Measurements from ENCODE around the gene ZNF423.
"Not testable (repeated sequence)": the region's sequence is repeated elsewhere in the genome, so short reads cannot be mapped to it uniquely, and the experiment has no call there.

Gene ZNF423

DNA sequence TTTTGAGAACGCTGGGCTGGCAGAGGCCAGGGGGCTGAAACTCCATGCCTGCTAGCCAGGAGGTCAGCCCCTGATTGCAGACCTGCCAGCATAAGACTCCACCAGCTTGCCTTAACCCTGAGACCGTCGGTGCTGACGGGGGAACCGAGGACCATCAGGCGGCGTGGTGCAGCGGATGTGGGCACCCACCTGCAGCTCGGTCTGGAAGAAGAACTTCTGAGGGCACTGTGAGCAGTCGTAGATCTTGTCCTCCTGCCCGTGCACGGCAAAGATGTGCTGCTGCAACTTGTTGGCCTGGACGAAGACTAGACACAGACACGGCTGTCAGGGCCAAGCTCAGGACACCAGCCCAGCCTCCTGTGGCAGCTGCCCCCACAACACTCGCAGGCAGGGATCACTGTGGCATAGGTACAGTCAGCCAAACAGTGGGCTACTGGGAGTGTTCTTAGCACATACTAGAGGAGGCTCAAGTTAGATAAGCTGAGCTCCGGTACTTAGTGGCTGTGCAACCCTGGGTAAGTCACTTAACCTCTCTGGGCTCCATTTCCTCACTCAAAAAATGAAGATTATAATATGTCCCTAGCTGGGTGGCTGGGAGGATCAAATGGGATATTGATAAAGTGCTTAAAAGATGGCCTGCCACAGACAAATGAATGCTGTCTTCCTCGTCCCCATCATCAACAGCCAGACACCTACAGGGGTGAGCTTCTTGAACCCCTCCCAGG is 332.3 kb downstream of the ZNF423 start:
- no peak for DNase-seq

DNA sequence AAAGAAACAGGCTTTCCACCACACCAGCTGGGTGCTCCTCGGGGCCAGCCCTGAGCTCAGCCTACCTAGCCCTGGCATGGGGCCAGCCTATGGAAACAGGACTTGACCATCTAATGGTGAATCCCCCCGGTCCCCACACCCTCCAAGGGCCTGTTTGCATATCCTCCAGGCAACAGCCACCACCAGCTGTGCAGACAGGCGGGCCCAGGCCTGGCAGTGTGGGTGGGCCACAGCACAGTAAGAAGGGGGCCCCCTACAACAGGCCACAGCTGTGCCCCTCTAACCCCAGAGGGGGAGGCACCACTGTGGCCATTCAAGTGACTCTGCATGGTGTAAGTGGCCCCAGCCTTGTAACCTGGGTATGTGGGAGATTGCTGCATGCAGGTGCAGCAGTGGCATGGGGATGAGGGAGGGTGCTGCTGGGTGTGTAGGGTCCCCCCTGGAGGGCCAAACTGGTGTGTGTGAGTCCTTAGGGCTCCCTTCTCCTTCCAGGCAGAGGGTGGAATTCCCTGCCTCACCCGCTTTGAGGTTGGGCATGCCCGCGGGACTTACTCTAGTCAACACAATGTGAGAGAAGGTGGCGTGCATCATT is 334.1 kb downstream of the ZNF423 start:
- peak; percentile 92 for DNase-seq

DNA sequence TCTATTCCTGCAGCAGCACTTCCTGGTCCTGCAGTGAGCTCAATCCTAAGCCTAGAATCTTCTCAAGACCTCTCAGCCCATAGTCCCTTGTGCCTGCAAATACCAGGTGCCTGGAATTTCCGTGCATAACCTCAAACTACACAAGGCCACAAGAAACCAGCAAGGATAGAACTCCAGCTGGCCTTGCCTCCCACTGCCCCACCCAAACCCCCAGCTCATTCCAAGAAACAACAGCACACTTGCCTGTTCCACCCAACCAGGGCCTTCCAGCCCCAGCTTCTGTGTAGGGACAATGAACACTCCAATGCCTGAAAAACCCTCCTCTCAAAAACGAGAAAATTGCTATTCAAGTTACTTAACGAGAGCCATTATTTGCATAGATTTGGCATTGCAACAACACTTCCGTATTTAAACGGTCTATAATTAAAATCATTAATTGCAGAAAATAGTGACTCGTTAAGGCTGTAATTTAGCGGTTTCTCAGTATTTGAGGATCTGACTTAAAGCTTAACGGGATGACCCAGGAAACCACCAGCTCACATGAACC is 335.3 kb downstream of the ZNF423 start:
- peak; percentile 80 for DNase-seq

DNA sequence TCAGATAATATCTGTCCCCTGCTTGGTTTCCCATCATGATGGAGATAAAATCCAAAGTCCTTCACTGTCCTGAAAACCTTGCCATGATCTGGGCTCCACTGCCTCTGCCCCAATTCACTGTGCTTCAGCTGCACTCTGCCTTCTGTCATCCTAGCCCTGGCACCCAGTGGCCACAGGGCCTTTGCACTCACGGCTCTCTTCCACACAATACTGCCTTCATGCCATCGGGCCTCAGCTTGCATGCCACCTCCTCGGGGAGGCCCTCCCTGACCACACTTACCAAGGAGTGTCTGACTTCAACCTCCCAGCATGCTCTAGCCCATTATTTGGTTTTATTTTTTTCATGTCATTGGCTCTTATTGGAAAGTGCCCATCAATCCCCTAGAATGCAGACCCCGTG is 336.2 kb downstream of the ZNF423 start:
- no peak for DNase-seq

DNA sequence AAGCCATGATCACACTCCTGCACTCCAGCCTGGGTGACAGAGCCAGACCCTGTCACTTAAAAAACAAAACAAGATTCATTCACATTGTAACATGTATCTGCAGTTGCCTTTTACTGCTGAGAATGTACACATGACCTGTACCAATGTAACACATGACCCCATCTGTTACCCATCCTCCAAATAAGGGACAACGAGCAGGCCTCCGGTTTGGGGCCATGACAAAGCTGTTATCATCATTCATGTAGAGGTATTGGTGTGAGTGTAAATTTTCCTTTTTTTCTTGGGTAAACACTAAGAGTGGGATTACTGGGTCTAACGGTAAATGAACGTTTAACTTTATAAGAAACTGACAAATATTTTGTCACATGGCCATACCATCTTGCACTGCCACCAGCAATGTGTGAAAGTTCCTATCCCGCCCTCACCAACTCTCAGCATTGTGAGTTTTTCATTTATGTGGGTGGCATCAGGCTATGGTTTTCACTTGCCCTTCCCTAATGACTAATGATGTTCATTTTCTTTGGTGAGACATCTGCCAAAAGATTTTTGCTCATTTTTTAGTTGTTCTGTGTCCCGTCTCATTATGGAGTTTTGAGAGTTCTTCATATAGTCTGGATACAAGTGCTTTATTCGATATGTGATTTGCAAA is 336.8 kb downstream of the ZNF423 start:
- no peak for DNase-seq

DNA sequence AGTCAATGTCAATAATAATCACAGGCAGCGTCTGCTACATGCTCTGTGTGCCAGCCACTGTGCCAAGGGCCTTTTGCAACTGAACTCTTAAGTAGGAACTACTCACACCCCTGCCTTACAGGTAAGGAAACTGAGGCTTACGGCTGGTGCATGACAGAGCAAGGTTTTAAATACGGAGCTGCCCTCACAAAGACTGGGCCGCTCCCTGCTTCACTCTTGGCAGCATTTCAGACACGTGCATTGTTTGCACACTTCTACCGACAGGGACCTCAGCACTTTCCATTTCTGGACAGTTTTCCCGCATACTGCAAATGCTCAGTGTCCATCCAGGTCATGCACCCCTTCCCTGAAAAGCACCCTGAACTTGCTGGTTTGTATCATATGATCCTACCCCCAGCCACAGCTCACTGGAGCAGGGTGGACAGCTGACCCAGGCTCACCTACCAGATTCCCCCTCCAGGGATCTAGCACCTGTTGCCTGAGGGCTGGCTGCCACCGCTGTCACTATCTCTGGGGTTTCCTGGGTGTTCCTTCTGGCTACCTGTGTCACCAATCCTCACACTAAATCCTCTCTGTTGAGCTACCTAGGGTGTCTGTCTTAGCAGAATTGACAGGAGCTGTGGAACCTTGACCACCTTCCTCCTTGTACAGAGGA is 339.4 kb downstream of the ZNF423 start:
- no peak for DNase-seq

DNA sequence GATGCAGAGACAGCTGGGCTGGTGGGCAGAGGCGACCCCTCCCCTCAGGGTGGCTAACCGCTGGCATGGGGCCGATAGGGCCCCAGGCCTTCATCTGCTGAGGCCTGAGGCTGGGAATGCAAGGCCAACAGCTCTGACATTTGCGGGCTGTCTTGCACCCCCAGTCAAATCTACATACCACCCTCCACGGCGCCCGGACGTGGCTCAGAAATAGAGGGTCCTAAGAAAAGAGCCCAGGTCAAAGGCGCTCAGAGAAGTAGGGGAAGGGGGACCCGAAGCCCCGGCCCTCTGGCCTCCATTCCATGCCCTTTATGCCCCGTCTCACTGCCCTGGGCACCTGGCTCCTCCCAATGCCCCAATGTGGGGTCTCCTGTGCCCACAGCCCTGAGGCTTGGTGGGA is 340.1 kb downstream of the ZNF423 start:
- DNase-seq: no peak

DNA sequence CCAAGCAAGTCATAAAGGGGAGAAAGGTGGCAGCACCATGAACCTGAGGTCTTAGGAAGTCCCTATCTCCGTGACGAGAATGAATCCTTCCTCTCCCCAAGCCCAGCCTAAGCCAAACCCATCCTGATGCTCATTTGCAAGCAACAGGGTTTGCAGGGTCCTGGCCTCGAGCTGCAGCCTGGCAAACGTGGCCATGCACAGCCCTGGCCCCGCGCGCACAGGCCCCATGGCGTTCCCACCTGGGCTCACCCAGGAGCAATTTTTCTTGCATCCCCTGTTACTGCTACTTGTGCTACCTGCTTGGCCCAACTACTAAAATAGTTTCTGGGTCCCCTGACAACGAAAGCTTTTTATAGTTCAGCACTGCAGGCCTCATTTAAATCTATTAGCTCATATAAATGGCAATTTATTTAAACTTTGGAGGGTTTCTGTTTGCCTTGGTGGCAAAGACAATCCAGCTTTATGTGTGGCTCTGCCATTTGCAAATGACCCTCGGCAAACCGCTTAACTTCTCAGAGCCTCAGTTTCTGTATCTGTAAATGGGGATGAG is 340.8 kb downstream of the ZNF423 start:
- DNase-seq: no peak

DNA sequence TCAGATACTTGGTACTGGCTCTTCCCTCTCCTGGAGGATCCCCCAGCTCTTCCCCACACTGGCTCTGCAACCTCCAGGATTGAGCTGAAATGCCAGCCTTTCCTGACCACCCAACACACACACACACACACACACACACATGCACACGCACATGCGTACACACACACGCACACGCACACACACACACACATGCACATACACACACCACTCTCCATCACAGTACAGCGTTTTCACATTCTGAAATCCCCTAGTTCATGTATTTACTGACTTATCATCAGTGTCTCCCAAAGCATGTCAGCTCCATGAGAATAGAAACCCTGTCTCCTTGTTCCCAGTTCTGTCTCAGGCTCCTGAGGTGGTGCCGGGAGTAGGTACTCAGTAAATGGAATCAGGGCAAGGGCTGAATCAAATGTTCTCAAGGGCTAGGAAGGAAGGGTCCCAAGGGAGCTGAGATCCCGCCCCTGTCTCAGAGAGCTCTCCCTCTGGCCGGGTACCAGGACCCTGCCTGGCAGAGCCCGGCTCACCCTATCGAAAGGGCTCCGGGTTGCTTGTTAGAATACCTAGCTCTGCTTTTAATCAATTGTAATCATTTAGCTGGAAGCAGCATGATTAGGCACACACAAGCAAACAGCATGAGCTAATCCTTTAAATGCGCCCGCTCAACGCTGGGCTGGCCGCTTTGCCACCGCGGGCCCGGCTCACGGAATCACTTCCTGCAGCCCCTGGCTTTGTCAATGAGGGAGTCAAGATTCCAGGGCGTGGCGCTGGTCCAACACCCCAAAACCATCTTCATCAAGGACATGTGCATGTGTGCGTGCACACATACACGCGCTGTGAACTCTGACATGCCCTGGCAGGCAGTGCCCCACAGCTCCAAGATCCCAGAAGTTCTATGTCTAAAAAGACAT is 341.6 kb downstream of the ZNF423 start:
- peak; percentile 66 for DNase-seq

DNA sequence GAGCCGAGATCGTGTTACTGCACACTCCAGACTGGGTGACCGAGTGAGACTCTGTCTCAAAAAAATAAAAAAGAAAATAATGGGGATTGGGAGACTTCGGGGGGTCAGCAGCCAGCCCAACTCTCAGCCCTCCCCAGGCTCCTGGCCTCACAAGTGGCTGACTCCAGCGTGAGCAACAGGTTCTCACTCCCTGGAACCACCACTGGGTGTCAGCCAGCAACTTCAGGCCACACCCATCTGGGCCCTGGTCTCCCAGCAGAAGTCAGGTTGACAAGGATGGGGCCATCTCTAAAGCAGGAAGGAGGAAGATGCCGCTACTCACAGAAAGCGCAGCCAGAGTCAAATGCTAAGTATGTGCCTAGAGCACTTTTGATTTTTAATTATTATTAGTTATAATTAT is 342.9 kb downstream of the ZNF423 start:
- DNase-seq: peak; percentile 79

DNA sequence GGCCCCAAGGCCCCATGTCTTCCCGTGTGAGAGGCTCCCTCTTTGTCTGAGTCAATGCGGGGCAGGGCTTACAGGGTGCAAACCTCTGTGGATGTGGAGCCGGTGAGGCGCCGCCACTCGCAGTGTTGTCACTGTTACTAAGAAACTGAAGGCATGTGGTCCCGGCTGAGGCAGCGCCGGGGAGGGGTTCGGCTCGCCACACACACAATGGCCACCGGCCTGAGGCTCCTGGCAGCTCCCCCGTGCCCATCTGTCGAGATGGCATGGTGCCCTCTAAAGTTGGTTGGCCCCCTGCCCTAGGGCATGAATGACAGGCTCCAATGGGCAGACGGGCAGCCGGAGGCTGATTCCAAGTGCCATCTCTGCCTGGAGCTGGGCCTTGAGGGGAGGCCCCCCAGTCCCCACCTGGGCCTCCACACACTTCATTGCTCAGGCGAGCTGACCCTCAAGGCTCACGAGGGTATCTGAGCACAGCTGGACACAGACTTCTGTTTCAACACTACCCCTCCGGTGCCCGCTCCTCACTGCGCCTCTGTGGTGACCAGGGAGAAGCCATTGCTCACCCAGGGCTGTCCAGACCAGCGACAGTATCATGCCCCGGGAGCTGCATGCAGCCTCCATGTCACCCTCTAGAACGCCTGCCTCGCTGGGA is 345.1 kb downstream of the ZNF423 start:
- peak; percentile 75 for DNase-seq

DNA sequence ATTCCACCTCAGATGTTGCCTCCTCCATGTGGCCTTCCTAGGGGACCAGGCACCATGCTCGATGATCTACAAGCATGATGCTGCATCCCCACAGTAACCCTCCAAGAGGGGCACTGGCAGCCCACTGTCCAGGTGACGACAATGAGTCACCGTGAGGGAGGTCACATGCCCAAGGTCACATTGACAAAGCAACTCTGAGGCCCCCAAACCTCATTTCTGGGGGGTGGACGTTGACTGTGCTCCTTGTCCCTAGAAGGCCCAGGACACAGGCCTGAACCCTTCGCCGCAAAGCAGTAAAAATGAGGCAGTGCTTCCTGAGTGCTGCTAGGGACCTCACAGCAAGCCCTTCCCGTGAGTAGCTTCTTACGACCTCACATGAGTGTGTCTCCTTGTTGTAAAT is 345.8 kb downstream of the ZNF423 start:
- DNase-seq: no peak

DNA sequence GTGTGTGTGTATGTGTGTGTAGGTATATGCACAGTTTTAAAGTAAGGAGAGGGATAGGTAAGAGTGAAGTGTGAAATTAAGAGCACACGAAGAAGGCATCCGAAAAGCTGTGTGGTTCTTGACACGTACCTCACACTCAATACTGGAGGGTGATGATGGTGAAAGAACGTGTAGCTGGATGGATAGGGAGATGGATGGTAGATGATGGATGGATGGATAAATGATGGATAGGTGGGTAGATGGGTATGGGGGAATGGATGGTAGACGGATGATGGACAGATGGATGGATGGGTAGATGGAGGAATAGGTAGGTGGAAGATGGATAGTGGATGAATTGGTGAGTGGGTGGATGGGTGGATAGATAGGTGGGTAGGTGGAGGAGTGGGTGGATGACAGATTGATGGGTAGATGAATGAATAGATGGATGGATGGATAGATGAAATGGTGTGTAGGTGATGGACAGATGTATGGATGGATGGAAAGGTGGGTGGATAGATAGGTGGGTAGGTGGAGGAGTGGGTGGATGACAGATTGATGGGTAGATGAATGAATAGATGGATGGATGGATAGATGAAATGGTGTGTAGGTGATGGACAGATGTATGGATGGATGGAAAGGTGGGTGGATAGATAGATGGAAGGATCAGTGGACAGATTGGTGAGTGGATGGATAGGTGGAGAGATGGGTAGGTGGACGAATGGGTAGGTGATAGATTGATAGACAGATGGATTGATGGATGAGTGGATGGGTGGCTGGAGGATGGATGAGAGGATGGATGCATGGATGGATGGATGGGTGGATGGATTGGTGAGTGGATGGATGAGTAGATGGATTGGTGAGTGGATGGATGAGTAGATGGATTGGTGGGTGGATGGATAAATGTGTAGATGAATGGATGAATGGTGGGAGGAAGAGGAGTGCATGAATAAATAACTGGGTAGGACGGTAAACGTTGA is 349.6 kb downstream of the ZNF423 start:
- not testable (repeated sequence) for DNase-seq

DNA sequence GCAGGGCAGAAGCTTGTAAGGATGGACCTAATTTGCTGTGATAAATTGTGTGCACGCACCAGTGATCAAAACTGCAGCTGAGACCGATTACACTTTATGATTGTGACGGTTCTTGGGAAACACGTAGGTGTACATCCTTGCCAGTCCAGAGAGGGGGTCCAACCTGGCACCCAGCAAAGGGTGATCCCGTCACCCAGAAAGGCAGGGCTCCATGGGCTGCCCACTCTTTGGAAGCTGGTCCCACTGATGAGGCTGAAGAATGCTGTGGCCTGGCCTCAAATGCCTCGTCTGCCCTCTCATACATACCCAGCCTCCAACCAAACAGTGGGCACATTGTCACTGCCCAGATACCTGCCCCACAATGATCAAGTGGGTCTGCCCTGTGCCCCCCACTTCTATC is 350.4 kb downstream of the ZNF423 start:
- no peak for DNase-seq

DNA sequence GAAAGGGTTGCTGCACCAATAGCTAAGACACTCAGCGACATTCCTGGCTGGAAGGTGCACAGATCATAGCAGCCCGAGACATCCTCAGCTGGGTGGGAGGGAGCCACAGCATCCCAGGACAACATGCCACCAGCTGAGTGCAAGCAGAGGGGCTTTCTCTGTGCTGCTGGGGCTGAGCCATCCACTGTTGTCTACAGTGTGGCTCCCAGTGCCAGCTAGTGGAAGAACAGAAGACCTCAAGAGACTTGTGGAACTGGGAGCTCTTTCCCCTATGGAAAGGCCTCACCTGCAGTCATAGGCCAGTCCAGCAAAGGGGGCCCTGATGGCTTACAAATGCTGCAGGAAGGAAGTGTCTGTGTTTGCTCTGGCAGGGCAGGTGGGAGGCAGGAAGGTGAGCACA is 351.3 kb downstream of the ZNF423 start:
- DNase-seq: no peak

DNA sequence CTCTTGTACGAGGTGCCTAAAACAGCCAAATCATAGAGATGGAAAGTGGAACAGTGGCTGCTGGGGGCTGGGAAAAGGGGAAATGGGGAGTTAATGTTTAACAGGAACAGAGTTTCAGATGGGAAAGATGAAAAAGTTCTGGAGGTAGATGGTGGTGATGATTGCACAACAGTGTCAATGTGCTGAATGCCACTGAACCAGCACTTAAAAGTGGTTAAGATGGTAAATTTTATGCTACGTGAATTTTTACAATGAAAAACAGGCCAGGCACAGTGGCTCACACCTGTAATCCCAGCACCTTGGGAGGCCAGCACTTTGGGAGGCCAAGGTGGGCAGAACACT is 351.9 kb downstream of the ZNF423 start:
- DNase-seq: no peak

DNA sequence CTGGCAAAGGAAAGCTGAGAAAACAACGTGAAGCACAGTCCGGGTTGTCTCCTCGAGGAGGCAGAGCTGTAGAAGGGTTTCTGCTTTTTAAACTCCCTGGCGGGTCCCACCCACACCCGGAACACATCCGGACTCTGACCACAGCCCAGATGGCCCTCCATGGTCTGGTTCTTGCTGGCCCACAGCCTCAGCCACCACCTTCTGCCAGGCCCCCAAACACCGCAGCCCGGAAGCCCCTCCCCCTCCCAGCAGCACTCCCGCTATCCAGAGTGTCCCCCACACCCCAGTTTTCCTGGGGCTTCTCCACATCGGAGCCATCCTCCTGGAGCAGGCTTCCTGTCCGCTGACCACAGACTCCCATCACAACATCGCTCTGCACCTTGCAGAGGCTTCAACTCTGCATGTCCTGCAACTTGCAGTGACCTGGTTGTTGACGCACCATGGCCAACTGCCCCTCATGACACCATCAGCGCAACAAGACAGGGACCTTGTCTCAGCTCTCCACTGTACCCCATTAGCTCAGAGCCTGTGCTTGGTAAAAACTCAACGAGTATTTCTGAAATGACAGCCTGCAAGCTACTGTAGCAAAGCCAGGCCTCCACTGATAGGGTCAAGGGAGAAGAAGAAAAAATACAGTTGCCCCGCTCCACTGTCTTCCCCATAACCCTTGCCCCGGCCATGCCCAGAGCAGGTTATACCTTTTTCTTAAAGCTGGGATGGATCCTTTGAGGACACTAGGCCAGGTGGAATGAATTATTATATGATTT is 352.5 kb downstream of the ZNF423 start:
- no peak for DNase-seq

DNA sequence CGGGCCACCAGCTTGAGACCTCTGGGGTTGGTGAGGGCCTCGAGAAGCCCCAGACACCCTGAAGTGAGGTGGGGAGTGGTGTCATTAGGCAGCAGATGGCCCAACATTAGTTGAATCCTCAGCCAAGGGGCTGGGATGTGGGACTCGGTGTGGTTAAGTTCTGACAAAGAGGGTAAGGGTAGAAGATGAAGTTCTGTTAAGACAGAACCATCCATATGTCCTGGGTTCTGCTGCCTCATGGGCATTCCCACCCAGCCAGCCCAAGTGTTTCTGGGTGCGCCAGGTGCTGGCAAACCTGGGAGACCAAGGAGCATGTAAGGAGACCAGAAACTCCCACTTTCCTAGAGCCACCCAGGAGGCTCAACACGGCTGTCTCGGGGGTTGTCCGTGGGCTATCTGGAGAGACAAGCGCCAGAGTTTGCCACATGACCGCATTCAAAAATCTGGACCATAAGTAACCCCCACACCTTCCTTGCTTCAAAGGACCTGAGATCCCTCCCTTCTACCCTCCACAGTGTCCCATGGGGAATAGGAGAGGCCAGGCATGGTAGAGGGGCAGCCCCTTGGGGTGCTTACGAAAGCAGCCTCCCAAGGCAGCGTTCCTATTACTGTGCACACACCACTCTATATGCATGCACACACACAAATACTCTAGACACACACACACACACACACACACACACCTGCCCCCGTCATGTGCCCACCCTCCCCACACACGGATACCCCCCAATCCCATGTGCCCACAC is 353.6 kb downstream of the ZNF423 start:
- no peak for DNase-seq
